K562 (cell line): Measurements from ENCODE around the gene AFG1L. TPM values are rescaled to one million over a fixed set of nuclear protein-coding genes. Genes with fewer than 3 reads are reported as not detected.
A peak's percentile ranks its signal among the peaks of the same experiment; 100 is the strongest.

Experiments
- ATAC-seq: fragments of 200-7000 bp; cut with Tn5 transposase; 3 replicates; pipeline ENCODE4 v1.9.1; 2020; ENCODE audit warnings: moderate library complexity
- BruUV-seq: library from RNA; stranded (reverse); fragments of 400-500 nt; replicated peaks from 2 replicates; lab custom pipeline; 2021; lab: Mats Ljungman, UMichigan
- CTCF ChIA-PET: fragments of 300-600 bp; formaldehyde crosslinking; extraction: SDS; loops from one replicate; lab custom pipeline; 2021; ENCODE audit warnings: low intra/inter-chr PET ratio; lab: Yijun Ruan, JAX
- POLR2A ChIA-PET: fragments of 300-600, 350-650 bp; sonication (Branson Sonifier 250); formaldehyde crosslinking; extraction: SDS; loops from one replicate; lab custom pipeline; 2021; ENCODE audit warnings: antibody characterized with exemption, inconsistent platforms; lab: Yijun Ruan, JAX
- DNase-seq, 4 experiments: peaks; one replicate each; pipeline versions ENCODE4 v3.0.0 to v3.0.0-alpha.2; 2011 to 2018; ENCODE audit warnings: low spot score in 3 of 4, mixed read lengths in 3 of 4; ENCODE audit errors: extremely low read depth in 1 of 4
- FAIRE-seq: peaks from 2 replicates; lab custom pipeline; 2011; peaks lifted over from hg19 to GRCh38; lab: Jason Lieb, UNC
- H2AFZ ChIP-seq: 2 replicates; pipeline ENCODE4 v1.6.0; 2011; ENCODE audit warnings: low read depth, low read length, control low read depth, inconsistent platforms
- H3K27ac ChIP-seq: fragments of 200-600 bp; 3 replicates; pipeline ENCODE4 v1.8.0; 2011; ENCODE audit warnings: low read depth, mild to moderate bottlenecking, control low read depth, inconsistent platforms, low read length, moderate library complexity, mixed read lengths; ENCODE audit errors: extremely low read depth
- H3K27me3 ChIP-seq, 2 experiments: fragments of 300-600 bp in 1 of 2; 2 replicates in 1 of 2; 3 replicates in 1 of 2; pipeline versions ENCODE4 v1.6.0 to v1.8.0; 2011; ENCODE audit warnings: inconsistent platforms in 2 of 2, low read length in 2 of 2, mild to moderate bottlenecking in 1 of 2, mixed read lengths in 1 of 2, moderate library complexity in 1 of 2; ENCODE audit not compliant: control insufficient read depth in 2 of 2, insufficient read depth in 2 of 2
- H3K36me3 ChIP-seq: fragments of 300-600 bp; 3 replicates; pipeline ENCODE4 v1.8.0; 2011; ENCODE audit warnings: mild to moderate bottlenecking, low read length, inconsistent platforms; ENCODE audit not compliant: control insufficient read depth, insufficient read depth
- H3K4me1 ChIP-seq, 2 experiments: fragments of 200-600 bp in 1 of 2; replicated peaks in 1 of 2; 2 replicates in 1 of 2; 3 replicates in 1 of 2; pipeline versions ENCODE4 v1.5.1 to v1.8.0; 2011; ENCODE audit warnings: inconsistent platforms in 2 of 2, low read length in 2 of 2, mild to moderate bottlenecking in 1 of 2, mixed read lengths in 1 of 2, moderate library complexity in 1 of 2; ENCODE audit not compliant: control insufficient read depth in 2 of 2, insufficient read depth in 2 of 2
- H3K4me2 ChIP-seq: 2 replicates; pipeline ENCODE4 v1.6.1; 2011; ENCODE audit warnings: low read length, control low read depth, inconsistent platforms, mixed read lengths; ENCODE audit not compliant: insufficient read depth
- H3K4me3 ChIP-seq: fragments of 200-600 bp; sonication (generic), shearing (Covaris generic); 2 replicates; pipeline ENCODE4 v1.5.1; 2016; ENCODE audit warnings: control low read depth, inconsistent platforms
- H3K79me2 ChIP-seq: fragments of 200-600 bp; 3 replicates; pipeline ENCODE4 v1.8.0; 2011; ENCODE audit warnings: low read length, inconsistent platforms; ENCODE audit not compliant: control insufficient read depth, insufficient read depth
- H3K9ac ChIP-seq, 2 experiments: 2 replicates each; pipeline versions ENCODE4 v1.6.0 to v1.6.1; 2011; ENCODE audit warnings: low read depth in 2 of 2, low read length in 2 of 2, control low read depth in 1 of 2, inconsistent platforms in 1 of 2, mild to moderate bottlenecking in 1 of 2, mixed read lengths in 1 of 2; ENCODE audit not compliant: insufficient read depth in 1 of 2
- H3K9me1 ChIP-seq: one replicate; pipeline ENCODE4 v1.6.0; 2011; ENCODE audit warnings: inconsistent platforms, mild to moderate bottlenecking, low read length, moderate library complexity; ENCODE audit not compliant: control insufficient read depth, insufficient read depth
- H3K9me3 ChIP-seq: replicated peaks from 2 replicates; pipeline ENCODE4 v1.5.1; 2011; ENCODE audit warnings: low read depth, low read length, inconsistent platforms; ENCODE audit not compliant: control insufficient read depth, insufficient read depth
- H4K20me1 ChIP-seq: replicated peaks from 2 replicates; pipeline ENCODE4 v1.6.1; 2011; ENCODE audit warnings: low read length, inconsistent platforms, mixed read lengths; ENCODE audit not compliant: control insufficient read depth, insufficient read depth
- CREB1 ChIP-seq, 2 experiments: sonication (generic) in 1 of 2; formaldehyde crosslinking in 1 of 2; IDR thresholded peaks; 2 replicates each; pipeline versions ENCODE4 v1.6.1 to v1.8.0; 2012 to 2022; ENCODE audit warnings: inconsistent platforms in 1 of 2, mild to moderate bottlenecking in 1 of 2, missing genetic modification reagents in 1 of 2, moderate library complexity in 1 of 2
- ELF1 ChIP-seq: fragments of 200-800 bp; sonication (Bioruptor generic); IDR thresholded peaks from 2 replicates; pipeline ENCODE4 v1.6.1; 2016; ENCODE audit warnings: missing genetic modification characterization, missing compliant biosample characterization
- IRF1 ChIP-seq: sonication (generic); formaldehyde crosslinking; IDR thresholded peaks from 2 replicates; pipeline ENCODE4 v1.8.0; 2022; ENCODE audit warnings: missing genetic modification reagents, mild to moderate bottlenecking, borderline replicate concordance
- JUNB ChIP-seq: fragments of 450-650 bp; formaldehyde crosslinking; conservative IDR thresholded peaks from 2 replicates; pipeline ENCODE4 v1.4.0; 2020; ENCODE audit warnings: mild to moderate bottlenecking
- SMAD1 ChIP-seq: fragments of 150-350 bp; IDR thresholded peaks from 2 replicates; pipeline ENCODE4 v1.6.1; 2014; ENCODE audit warnings: low read length, low read depth; ENCODE audit not compliant: partially characterized antibody
- WGBS: fragments of 100-300 bp; shearing (Covaris generic); methylation state at CpG from one replicate; pipeline ENCODE4 v1.1.6; 2016; ENCODE audit warnings: low coverage, mixed read lengths; ENCODE audit not compliant: insufficient coverage; ENCODE audit errors: missing lambda C conversion rate; 5-methylcytosine and 5-hydroxymethylcytosine counted together
- in situ Hi-C: fragments of 300-500 bp; cut with MboI; formaldehyde crosslinking; loops from 4 replicates; pipeline ENCODE4 v1.15.0; 2018; ENCODE audit warnings: inconsistent platforms, mixed read lengths
- intact Hi-C: fragments of 100-400 bp; cut with micrococcal nuclease; formaldehyde crosslinking; loops from 2 replicates; pipeline ENCODE4 v1.14.2; 2022
- polyA plus RNA-seq, 8 experiments: library from polyadenylated mRNA; depleted of rRNA in 4 of 8; stranded (reverse) in 5 of 8; unstranded in 3 of 8; fragments of >200 nt; fragmentation: Nextera tagmentation in 2 of 8; fragmentation: Illumina TruSeq in 1 of 8; extraction: Ambion mirVana in 2 of 8; extraction: Trizol in 1 of 8; gene quantifications; 2 replicates each; pipeline versions ENCODE4 v1.2.1 to v1.2.3, GENCODE V29; 2011 to 2014; ENCODE audit warnings: inconsistent platforms in 1 of 8, missing spikeins in 1 of 8
- total RNA-seq, 7 experiments: library from RNA; depleted of rRNA in 6 of 7; stranded (reverse); fragments of >200 nt in 6 of 7; fragmentation: Illumina TruSeq in 2 of 7; extraction: Trizol in 2 of 7; gene quantifications; 2 replicates each; pipeline versions ENCODE4 v1.2.1 to v1.2.3, GENCODE V29; 2011 to 2021; ENCODE audit warnings: low replicate concordance in 1 of 7
- TF ChIP-seq, protein P1 (sequence below): fragments of 450-650 bp; IDR thresholded peaks from 2 replicates; pipeline ENCODE4 v1.6.1; 2016; ENCODE audit warnings: missing biosample characterization, missing genetic modification characterization
- TF ChIP-seq, protein P2 (sequence below), 2 experiments: fragments of 450-650 bp in 1 of 2; sonication (generic) in 1 of 2; formaldehyde crosslinking in 1 of 2; IDR thresholded peaks in 1 of 2; conservative IDR thresholded peaks in 1 of 2; 2 replicates each; pipeline versions ENCODE4 v1.6.1 to v1.8.1; 2016 to 2023; ENCODE audit warnings: mild to moderate bottlenecking in 2 of 2, moderate library complexity in 2 of 2, inconsistent platforms in 1 of 2, missing genetic modification reagents in 1 of 2

Gene AFG1L
- total and polyA plus RNA-seq, 9 of the 15 experiments (the other 6 are each of a cell fraction or from before 2014, with no cell fraction given): 2.2 to 15.5 (median 5.8) TPM

DNA sequence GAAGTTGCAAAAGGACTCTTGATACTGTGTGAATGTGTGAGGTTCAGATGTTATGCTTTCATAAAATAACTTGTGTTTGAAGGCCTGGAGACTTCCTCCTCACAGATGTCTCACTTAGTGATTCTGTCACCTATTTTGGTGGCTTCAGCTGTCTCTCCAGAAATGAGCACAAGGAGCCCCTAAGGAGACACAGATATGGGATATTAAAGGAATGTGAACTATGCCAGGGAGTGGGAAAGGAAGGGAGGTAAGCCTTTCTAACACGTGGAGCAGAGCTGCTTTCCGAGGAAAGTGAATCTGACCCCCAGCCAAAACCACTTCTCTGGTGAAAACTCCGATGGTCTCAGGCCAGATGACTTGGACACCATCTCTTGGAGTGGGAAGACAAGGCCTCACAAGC lies 255.4 kb downstream of the AFG1L start:
- Histone ChIP-seq H3K4me3 (no peak overlapping the region), H3K9ac (no peak overlapping the region), H3K4me2 (no peak overlapping the region), H3K9me1 (no peaks in the 10 kb centered on the region), H4K20me1 (no peaks in the 10 kb centered on the region), H3K36me3 (no peaks in the 10 kb centered on the region), H3K9me3 (no peaks in the 10 kb centered on the region), H3K27me3 (no peaks in the 10 kb centered on the region), H3K79me2 (no peaks in the 10 kb centered on the region), H3K27ac (no peak overlapping the region)
- no TSS peak for BruUV-seq
- DNase-seq (no peak), FAIRE-seq (no peak), ATAC-seq (no peak)
- intact Hi-C loops (no loop called here), in situ Hi-C loops (no loop called here)
- 37% methylated on average over 3 of the region's 3 CpGs for WGBS
- TF ChIP-seq IRF1 (no peak), CREB1 (IDR thresholded peaks at IDR 0.05) (no peak), CREB1 (CRISPR knock-in tag; IDR thresholded peaks at IDR 0.05) (no peak), SMAD1 (no peak), JUNB (CRISPR knock-in tag) (no peak), ELF1 (no peak)
- TF ChIP-seq, protein P1, sequence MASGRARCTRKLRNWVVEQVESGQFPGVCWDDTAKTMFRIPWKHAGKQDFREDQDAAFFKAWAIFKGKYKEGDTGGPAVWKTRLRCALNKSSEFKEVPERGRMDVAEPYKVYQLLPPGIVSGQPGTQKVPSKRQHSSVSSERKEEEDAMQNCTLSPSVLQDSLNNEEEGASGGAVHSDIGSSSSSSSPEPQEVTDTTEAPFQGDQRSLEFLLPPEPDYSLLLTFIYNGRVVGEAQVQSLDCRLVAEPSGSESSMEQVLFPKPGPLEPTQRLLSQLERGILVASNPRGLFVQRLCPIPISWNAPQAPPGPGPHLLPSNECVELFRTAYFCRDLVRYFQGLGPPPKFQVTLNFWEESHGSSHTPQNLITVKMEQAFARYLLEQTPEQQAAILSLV: no peak
- TF ChIP-seq, protein P2, sequence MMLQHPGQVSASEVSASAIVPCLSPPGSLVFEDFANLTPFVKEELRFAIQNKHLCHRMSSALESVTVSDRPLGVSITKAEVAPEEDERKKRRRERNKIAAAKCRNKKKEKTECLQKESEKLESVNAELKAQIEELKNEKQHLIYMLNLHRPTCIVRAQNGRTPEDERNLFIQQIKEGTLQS (IDR thresholded peaks at IDR 0.05): no peak
- TF ChIP-seq, protein P2 (CRISPR knock-in tag; conservative IDR thresholded peaks at IDR 0.05): no peak
- TF ChIP-seq, all 486 proteins: peak for 0
- no peaks in the 10 kb centered on the region for H3K4me1 ChIP-seq
- ChIA-PET CTCF (no interaction called here), POLR2A (interaction anchor here (2.6 kb wide), 1 partner anchor 8 kb away, joined by 9 read pairs; no protein-coding TSS in a partner anchor)
- peak overlapping the region; percentile 40; the same call in 1 of the 2 replicates for H2AFZ ChIP-seq
